Mesenchymal stem cell (in vitro differentiated cells and primary cell): ENCODE data around the gene BRAT1.
"Not testable (repeated sequence)": the region's sequence is repeated elsewhere in the genome, so short reads cannot be mapped to it uniquely, and the experiment has no call there.

Experiments used
- DNase-seq: peaks from one replicate; pipeline ENCODE4 v3.0.0-alpha.2; 2013
- H2AFZ ChIP-seq: one replicate; pipeline ENCODE4 v1.6.1; 2013; ENCODE audit warnings: low read depth, mild to moderate bottlenecking, control low read depth, inconsistent platforms, low read length, moderate library complexity
- H2AK5ac ChIP-seq: 2 replicates; pipeline ENCODE4 v1.6.1; 2013; ENCODE audit warnings: low read length, moderate library complexity, mild to moderate bottlenecking, inconsistent platforms; ENCODE audit not compliant: severe bottlenecking
- H2BK120ac ChIP-seq: one replicate; pipeline ENCODE4 v1.6.1; 2013; ENCODE audit warnings: low read depth, mild to moderate bottlenecking, inconsistent platforms, low read length, moderate library complexity
- H2BK12ac ChIP-seq, 2 experiments: one replicate each; pipeline ENCODE4 v1.6.1; 2013; ENCODE audit warnings: inconsistent platforms in 2 of 2, low read length in 2 of 2, mild to moderate bottlenecking in 2 of 2, moderate library complexity in 2 of 2, control low read depth in 1 of 2
- H2BK15ac ChIP-seq: one replicate; pipeline ENCODE4 v1.6.1; 2013; ENCODE audit warnings: mild to moderate bottlenecking, low read depth, inconsistent platforms; ENCODE audit not compliant: poor library complexity, severe bottlenecking
- H2BK5ac ChIP-seq: 2 replicates; pipeline ENCODE4 v1.6.1; 2013; ENCODE audit warnings: low read depth, mild to moderate bottlenecking, low read length, control low read depth, inconsistent platforms; ENCODE audit not compliant: poor library complexity, severe bottlenecking
- H3K14ac ChIP-seq, 2 experiments: one replicate each; pipeline ENCODE4 v1.6.1; 2013; ENCODE audit warnings: inconsistent platforms in 2 of 2, low read length in 2 of 2, control low read depth in 1 of 2, mild to moderate bottlenecking in 1 of 2, moderate library complexity in 1 of 2
- H3K18ac ChIP-seq, 2 experiments: one replicate each; pipeline ENCODE4 v1.6.1; 2013; ENCODE audit warnings: inconsistent platforms in 2 of 2, low read length in 2 of 2, control low read depth in 1 of 2, low read depth in 1 of 2, mild to moderate bottlenecking in 1 of 2
- H3K23ac ChIP-seq, 2 experiments: one replicate each; pipeline ENCODE4 v1.6.1; 2013; ENCODE audit warnings: inconsistent platforms in 2 of 2, low read length in 2 of 2, mild to moderate bottlenecking in 2 of 2, moderate library complexity in 2 of 2, control low read depth in 1 of 2
- H3K27ac ChIP-seq: 2 replicates; pipeline ENCODE4 v1.5.1; 2013; ENCODE audit warnings: mild to moderate bottlenecking, moderate library complexity, low read length, control low read depth, inconsistent platforms; ENCODE audit not compliant: poor library complexity, severe bottlenecking
- H3K27me3 ChIP-seq, 2 experiments: 2 replicates each; pipeline versions ENCODE4 v1.6.1 to v1.7.0; 2013; ENCODE audit warnings: low read length in 2 of 2, mild to moderate bottlenecking in 2 of 2, moderate library complexity in 2 of 2, control low read depth in 1 of 2, inconsistent platforms in 1 of 2; ENCODE audit not compliant: control insufficient read depth in 1 of 2, insufficient read depth in 1 of 2
- H3K36me3 ChIP-seq, 2 experiments: 2 replicates each; pipeline versions ENCODE4 v1.6.1 to v1.7.0; 2013; ENCODE audit warnings: low read length in 2 of 2, control low read depth in 1 of 2, inconsistent platforms in 1 of 2, low read depth in 1 of 2, mild to moderate bottlenecking in 1 of 2; ENCODE audit not compliant: insufficient read depth in 2 of 2, control insufficient read depth in 1 of 2
- H3K4ac ChIP-seq, 2 experiments: one replicate each; pipeline ENCODE4 v1.6.1; 2013; ENCODE audit warnings: inconsistent platforms in 2 of 2, low read length in 2 of 2, mild to moderate bottlenecking in 2 of 2, moderate library complexity in 2 of 2, control low read depth in 1 of 2, low read depth in 1 of 2
- H3K4me1 ChIP-seq: 2 replicates; pipeline ENCODE4 v1.6.1; 2013; ENCODE audit warnings: low read depth, low read length, control low read depth; ENCODE audit not compliant: control insufficient read depth, insufficient read depth
- H3K4me2 ChIP-seq: 2 replicates; pipeline ENCODE4 v1.6.1; 2013; ENCODE audit warnings: low read length, mild to moderate bottlenecking, inconsistent platforms; ENCODE audit not compliant: poor library complexity, severe bottlenecking
- H3K4me3 ChIP-seq, 2 experiments: 2 replicates each; pipeline versions ENCODE4 v1.5.1 to v1.7.0; 2013; ENCODE audit warnings: low read length in 2 of 2, mild to moderate bottlenecking in 2 of 2, control low read depth in 1 of 2, low read depth in 1 of 2; ENCODE audit not compliant: insufficient read depth in 1 of 2
- H3K79me1 ChIP-seq: replicated peaks from 2 replicates; pipeline ENCODE4 v1.6.1; 2013; ENCODE audit warnings: mild to moderate bottlenecking, control low read depth, low read length, inconsistent platforms; ENCODE audit not compliant: poor library complexity, severe bottlenecking
- H3K9ac ChIP-seq: 2 replicates; pipeline ENCODE4 v1.7.0; 2013; ENCODE audit warnings: mild to moderate bottlenecking, low read length, moderate library complexity
- H3K9me3 ChIP-seq: 2 replicates; pipeline ENCODE4 v1.7.0; 2013; ENCODE audit warnings: mild to moderate bottlenecking, low read length; ENCODE audit not compliant: control insufficient read depth
- H4K8ac ChIP-seq: one replicate; pipeline ENCODE4 v1.6.1; 2013; ENCODE audit warnings: inconsistent platforms, mild to moderate bottlenecking, low read length, moderate library complexity
- H4K91ac ChIP-seq: one replicate; pipeline ENCODE4 v1.6.1; 2013; ENCODE audit warnings: mild to moderate bottlenecking, low read length, inconsistent platforms
- WGBS: methylation state at CpG from one replicate; pipeline ENCODE4 v1.1.7; 2013; ENCODE audit warnings: mixed read lengths; 5-methylcytosine and 5-hydroxymethylcytosine counted together

Gene BRAT1

DNA sequence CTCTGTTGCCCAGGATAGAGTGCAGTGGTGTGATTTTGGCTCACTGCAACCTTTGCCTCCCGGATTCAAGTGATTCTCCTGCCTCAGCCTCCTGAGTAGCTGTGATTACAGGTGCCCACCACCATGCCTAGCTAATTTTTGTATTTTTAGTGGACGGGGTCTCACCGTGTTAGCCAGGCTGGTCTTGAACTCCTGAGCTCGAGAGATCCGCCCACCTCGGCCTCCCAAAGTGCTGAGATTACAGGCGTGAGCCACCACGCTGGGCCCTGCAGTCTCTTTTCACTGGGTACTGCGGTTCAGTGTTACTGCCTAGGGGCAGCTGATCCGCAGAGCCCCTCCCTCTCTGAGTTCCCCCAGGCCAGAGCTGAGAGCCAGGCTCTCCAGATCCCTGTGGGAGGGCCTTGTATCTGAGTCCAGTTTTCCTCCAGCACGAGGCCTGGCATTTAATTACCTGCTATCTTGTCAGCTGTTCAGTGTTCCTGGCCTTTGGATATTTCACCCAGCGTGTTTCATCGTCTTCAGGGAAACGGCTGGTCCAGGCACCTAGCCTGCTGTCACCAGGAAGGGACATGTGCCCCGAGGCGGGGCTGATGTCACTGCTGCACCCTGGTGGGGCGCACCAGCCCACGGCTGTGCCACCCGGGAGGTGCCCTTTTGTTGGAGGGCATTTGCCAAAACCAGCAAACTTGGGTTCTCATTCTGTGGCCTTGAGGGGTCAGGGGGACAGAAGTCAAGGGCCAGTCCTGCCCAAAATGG is 19.3 kb downstream of the BRAT1 start:
- H3K14ac ChIP-seq, H2BK120ac ChIP-seq, H3K9ac ChIP-seq, H4K8ac ChIP-seq, H3K4me1 ChIP-seq, H4K91ac ChIP-seq, H2BK5ac ChIP-seq, H2BK12ac ChIP-seq, H2BK15ac ChIP-seq, H3K23ac ChIP-seq, H2AK5ac ChIP-seq, H3K4me3 ChIP-seq, H2AFZ ChIP-seq, H3K27ac ChIP-seq, H3K27me3 ChIP-seq, DNase-seq, H3K18ac ChIP-seq, H3K79me1 ChIP-seq, H3K9me3 ChIP-seq, H3K4ac ChIP-seq, H3K4me2 ChIP-seq: not testable (repeated sequence)
- H3K36me3 ChIP-seq: peaks cover 28 to 37% of the 10 kb centered on the region in 2 experiments
- WGBS: 82% methylated on average over 6 of the region's 19 CpGs

DNA sequence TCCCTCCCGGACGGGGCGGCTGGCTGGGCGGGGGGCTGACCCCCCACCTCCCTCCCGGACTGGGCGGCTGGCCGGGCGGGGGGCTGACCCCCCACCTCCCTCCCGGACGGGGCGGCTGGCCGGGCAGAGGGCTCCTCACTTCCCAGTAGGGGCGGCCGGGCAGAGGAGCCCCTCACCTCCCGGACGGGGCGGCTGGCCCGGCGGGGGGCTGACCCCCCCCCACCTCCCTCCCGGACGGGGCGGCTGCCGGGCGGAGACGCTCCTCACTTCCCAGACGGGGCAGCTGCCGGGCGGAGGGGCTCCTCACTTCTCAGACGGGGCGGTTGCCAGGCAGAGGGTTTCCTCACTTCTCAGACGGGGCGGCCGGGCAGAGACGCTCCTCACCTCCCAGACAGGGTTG is 21.1 kb downstream of the BRAT1 start:
- H3K79me1 ChIP-seq, H2AFZ ChIP-seq, H2AK5ac ChIP-seq, H3K4me3 ChIP-seq, H2BK5ac ChIP-seq, H3K14ac ChIP-seq, H3K4ac ChIP-seq, H3K27ac ChIP-seq, H3K27me3 ChIP-seq, H3K4me2 ChIP-seq, H4K91ac ChIP-seq, H3K9ac ChIP-seq, H2BK12ac ChIP-seq, H3K18ac ChIP-seq, H3K23ac ChIP-seq, H2BK15ac ChIP-seq, DNase-seq, H4K8ac ChIP-seq, H3K9me3 ChIP-seq, H2BK120ac ChIP-seq: not testable (repeated sequence)
- WGBS: 80% methylated on average over 1 of the region's 34 CpGs
- Histone ChIP-seq H3K36me3 (peaks cover 15 to 35% of the 10 kb centered on the region in 2 experiments), H3K4me1 (peaks cover 21% of the 10 kb centered on the region)

DNA sequence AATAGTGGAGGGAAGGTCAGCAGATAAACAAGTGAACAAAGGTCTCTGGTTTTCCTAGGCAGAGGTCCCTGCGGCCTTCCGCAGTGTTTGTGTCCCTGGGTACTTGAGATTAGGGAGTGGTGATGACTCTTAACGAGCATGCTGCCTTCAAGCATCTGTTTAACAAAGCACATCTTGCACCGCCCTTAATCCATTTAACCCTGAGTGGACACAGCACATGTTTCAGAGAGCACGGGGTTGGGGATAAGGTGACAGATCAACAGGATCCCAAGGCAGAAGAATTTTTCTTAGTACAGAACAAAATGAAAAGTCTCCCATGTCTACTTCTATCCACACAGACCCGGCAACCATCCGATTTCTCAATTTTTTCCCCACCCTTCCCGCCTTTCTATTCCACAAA is 21.8 kb downstream of the BRAT1 start:
- WGBS: no CpG with 5 or more reads among the region's 8 CpGs

DNA sequence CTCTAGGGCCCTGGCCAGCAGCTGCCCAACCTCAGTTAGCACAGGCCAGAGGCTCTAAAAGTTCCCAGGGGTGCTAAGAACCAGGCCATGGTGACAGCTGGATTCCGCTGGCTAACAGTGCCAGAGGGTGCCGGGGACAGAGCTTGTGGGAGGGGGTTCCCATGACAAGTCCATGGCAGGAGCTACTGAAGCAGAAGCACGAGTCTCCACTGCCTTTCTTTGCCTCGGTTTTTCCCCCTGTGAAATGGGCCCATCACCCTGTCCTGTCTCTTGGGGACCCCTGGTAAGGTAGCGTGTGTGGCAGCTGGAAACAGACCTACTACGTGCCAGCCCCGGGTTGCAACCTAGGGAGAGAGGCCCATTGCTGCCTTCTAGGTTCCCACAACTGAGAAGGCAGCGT is 22.5 kb downstream of the BRAT1 start:
- not testable (repeated sequence) for H2BK5ac ChIP-seq, H3K4me3 ChIP-seq, H3K4ac ChIP-seq, DNase-seq, H3K23ac ChIP-seq, H3K27ac ChIP-seq, H2BK15ac ChIP-seq, H2BK12ac ChIP-seq, H3K79me1 ChIP-seq, H3K9ac ChIP-seq, H4K8ac ChIP-seq, H4K91ac ChIP-seq, H2AFZ ChIP-seq, H2BK120ac ChIP-seq, H3K4me2 ChIP-seq, H3K27me3 ChIP-seq, H3K14ac ChIP-seq, H3K9me3 ChIP-seq, H3K18ac ChIP-seq, H2AK5ac ChIP-seq
- 90% methylated on average over 2 of the region's 8 CpGs for WGBS
- H3K4me1 ChIP-seq: peaks cover 31% of the 10 kb centered on the region
- peaks cover 3 to 34% of the 10 kb centered on the region in 2 experiments for H3K36me3 ChIP-seq

More for the DNA sequence above, 21.8 kb downstream of the BRAT1 start:
- Histone ChIP-seq H3K36me3 (peaks cover 9 to 35% of the 10 kb centered on the region in 2 experiments), H3K4me1 (peaks cover 27% of the 10 kb centered on the region)
- not testable (repeated sequence) for H4K8ac ChIP-seq, H3K14ac ChIP-seq, H2BK5ac ChIP-seq, H3K79me1 ChIP-seq, H3K23ac ChIP-seq, H3K4me3 ChIP-seq, H3K27ac ChIP-seq, H2AFZ ChIP-seq, H3K18ac ChIP-seq, H4K91ac ChIP-seq, H2BK120ac ChIP-seq, DNase-seq, H3K9me3 ChIP-seq, H2BK12ac ChIP-seq, H2BK15ac ChIP-seq, H3K4me2 ChIP-seq, H3K27me3 ChIP-seq, H3K9ac ChIP-seq, H3K4ac ChIP-seq, H2AK5ac ChIP-seq
